Natural killer cell (primary cell): ENCODE measurements around the gene TELO2. TPM values are rescaled to one million over a fixed set of nuclear protein-coding genes. Genes with fewer than 3 reads are reported as not detected.

Experiments
- ATAC-seq, 3 donors: fragments of 150-1000 bp in 2 of 3; fragments of 200-7000 bp in 1 of 3; cut with Tn5 transposase; 1 replicate in 1 of 3; 2 replicates in 2 of 3; pipeline ENCODE4 v1.10.0; 2021; ENCODE audit warnings: mild to moderate bottlenecking in 2 of 3, moderate library complexity in 2 of 3
- DNase-seq, 2 donors: peaks; one replicate each; pipeline versions ENCODE4 v3.0.0 to v3.0.0-alpha.2; 2013 to 2021; ENCODE audit warnings: mixed read lengths in 1 of 2
- H3K27ac ChIP-seq: one replicate; pipeline ENCODE4 v1.5.1; 2013; ENCODE audit warnings: mild to moderate bottlenecking, low read length
- H3K27me3 ChIP-seq: one replicate; pipeline ENCODE4 v1.6.1; 2013; ENCODE audit warnings: low read length; ENCODE audit not compliant: control insufficient read depth, insufficient read depth
- H3K36me3 ChIP-seq: one replicate; pipeline ENCODE4 v1.6.1; 2013; ENCODE audit warnings: low read length; ENCODE audit not compliant: control insufficient read depth, insufficient read depth
- H3K4me1 ChIP-seq: one replicate; pipeline ENCODE4 v1.6.1; 2013; ENCODE audit warnings: low read length; ENCODE audit not compliant: control insufficient read depth, insufficient read depth
- H3K4me3 ChIP-seq: one replicate; pipeline ENCODE4 v1.5.1; 2013; ENCODE audit warnings: low read length
- H3K9me3 ChIP-seq: one replicate; pipeline ENCODE4 v1.6.1; 2013; ENCODE audit warnings: low read length; ENCODE audit not compliant: control insufficient read depth, insufficient read depth
- H3K27ac Mint-ChIP-seq, 2 donors: one replicate each; pipeline ENCODE4 v1.8.0; 2022; ENCODE audit warnings: mild to moderate bottlenecking in 2 of 2, mixed read lengths in 2 of 2, moderate library complexity in 1 of 2
- H3K27me3 Mint-ChIP-seq, 2 donors: one replicate each; pipeline ENCODE4 v1.8.0; 2022; ENCODE audit warnings: low read depth in 2 of 2, mixed read lengths in 2 of 2
- H3K36me3 Mint-ChIP-seq: one replicate; pipeline ENCODE4 v1.8.0; 2022; ENCODE audit warnings: mixed read lengths
- H3K4me1 Mint-ChIP-seq, 2 donors: one replicate each; pipeline ENCODE4 v1.8.0; 2022; ENCODE audit warnings: mixed read lengths in 2 of 2
- H3K4me3 Mint-ChIP-seq: one replicate; pipeline ENCODE4 v1.8.0; 2022; ENCODE audit warnings: mild to moderate bottlenecking, moderate library complexity, mixed read lengths
- H3K9me3 Mint-ChIP-seq, 2 donors: one replicate each; pipeline ENCODE4 v1.8.0; 2022; ENCODE audit warnings: mixed read lengths in 2 of 2
- CTCF ChIP-seq: fragments of 200-600 bp; IDR thresholded peaks from one replicate; pipeline ENCODE4 v1.8.0; 2022; ENCODE audit warnings: antibody characterized with exemption
- WGBS: methylation state at CpG from one replicate; pipeline ENCODE4 v1.1.7; 2013; ENCODE audit warnings: missing lambda C conversion rate; ENCODE audit not compliant: insufficient coverage; 5-methylcytosine and 5-hydroxymethylcytosine counted together
- intact Hi-C: fragments of 100-400 bp; cut with micrococcal nuclease; formaldehyde crosslinking; loops from one replicate; pipeline ENCODE4 v1.14.2; 2022
- total RNA-seq, 4 donors: library from RNA; stranded (reverse); fragments of 120-200 nt in 1 of 4; gene quantifications; one replicate each; pipeline versions ENCODE4 v1.2.3 to v1.2.4, GENCODE V29; 2013 to 2022

The TELO2 gene
- total RNA-seq, 3 donors from 2014 or later (not counting 1 experiment from before 2014, with no cell fraction given), result 45.5 to 50.0 (median 46.5) TPM

DNA sequence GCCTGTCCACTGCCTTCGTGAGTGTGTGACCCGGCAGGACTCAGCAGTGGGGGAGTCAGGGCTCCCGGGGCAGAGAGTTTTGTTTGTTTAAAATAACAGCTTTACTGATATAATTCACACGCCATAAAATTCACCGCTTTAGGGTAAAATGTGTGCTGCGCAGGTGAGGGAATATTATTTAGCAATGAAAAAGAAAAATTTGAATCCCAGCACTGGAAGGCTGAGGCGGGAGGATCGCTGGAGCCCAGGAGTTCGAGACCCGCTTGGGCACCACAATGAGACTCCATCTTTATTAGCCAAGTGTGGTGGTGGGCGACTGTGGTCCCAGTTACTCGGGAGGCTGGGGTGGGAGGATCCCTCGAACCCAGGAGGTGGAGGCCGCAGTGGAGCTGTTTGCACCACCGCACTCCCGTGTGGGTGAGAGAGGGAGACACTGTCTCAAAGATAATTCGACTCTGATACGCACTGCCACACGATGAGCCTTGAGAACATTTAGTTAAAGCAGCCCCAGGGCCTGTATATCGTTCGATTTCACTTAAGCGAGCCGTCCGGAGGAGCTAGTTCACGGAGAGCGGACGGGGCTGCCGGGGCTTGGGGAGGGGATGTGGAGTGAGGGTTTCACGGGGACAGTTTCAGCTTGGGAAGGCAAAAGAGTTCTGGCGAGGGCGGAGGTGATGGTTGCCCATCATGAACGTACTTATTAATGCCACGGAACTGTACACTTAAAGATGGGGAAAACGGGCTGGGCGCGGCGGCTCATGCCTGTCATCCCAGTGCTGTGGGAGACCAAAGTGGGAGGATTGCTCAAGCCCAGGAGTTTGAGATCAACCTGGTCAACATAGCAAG is 10.2 kb downstream of the TELO2 start:
- no peak for DNase-seq
- H3K36me3 ChIP-seq, result peaks cover 37% of the 10 kb centered on the region
- Mint-ChIP-seq H3K4me1 (no peaks in the 10 kb centered on the region), H3K27ac (no peak overlapping the region), H3K9me3 (no peaks in the 10 kb centered on the region), H3K27me3 (no peaks in the 10 kb centered on the region), H3K4me3 (no peak overlapping the region), H3K36me3 (no peaks in the 10 kb centered on the region)
- no peak overlapping the region for H3K4me3 ChIP-seq
- no peak for TF ChIP-seq CTCF
- no peaks in the 10 kb centered on the region for H3K9me3 ChIP-seq
- no peaks in the 10 kb centered on the region for H3K4me1 ChIP-seq
- H3K27me3 ChIP-seq, result no peaks in the 10 kb centered on the region
- no peak for ATAC-seq
- intact Hi-C loops, result no loop called here
- WGBS, result 95% methylated on average over 37 of the region's 37 CpGs
- no peak overlapping the region for H3K27ac ChIP-seq

- 96% methylated on average over 37 of the region's 37 CpGs for WGBS
- H3K4me1 Mint-ChIP-seq, result no peaks in the 10 kb centered on the region
- Histone ChIP-seq H3K36me3 (peaks cover 30% of the 10 kb centered on the region), H3K4me3 (no peak overlapping the region), H3K27ac (no peak overlapping the region), H3K9me3 (no peaks in the 10 kb centered on the region), H3K4me1 (no peaks in the 10 kb centered on the region), H3K27me3 (no peaks in the 10 kb centered on the region)
- H3K9me3 Mint-ChIP-seq, result no peaks in the 10 kb centered on the region
- H3K36me3 Mint-ChIP-seq, result no peaks in the 10 kb centered on the region
- H3K4me3 Mint-ChIP-seq, result no peak overlapping the region
- H3K27ac Mint-ChIP-seq, result no peak overlapping the region
- TF ChIP-seq CTCF, result no peak
- intact Hi-C loops, result no loop called here
- DNase-seq (no peak), ATAC-seq (no peak)
- H3K27me3 Mint-ChIP-seq, result no peaks in the 10 kb centered on the region
Measured at GRCh38 chr16:1505073-1505844, 12.1 kb downstream of the TELO2 start.

DNA sequence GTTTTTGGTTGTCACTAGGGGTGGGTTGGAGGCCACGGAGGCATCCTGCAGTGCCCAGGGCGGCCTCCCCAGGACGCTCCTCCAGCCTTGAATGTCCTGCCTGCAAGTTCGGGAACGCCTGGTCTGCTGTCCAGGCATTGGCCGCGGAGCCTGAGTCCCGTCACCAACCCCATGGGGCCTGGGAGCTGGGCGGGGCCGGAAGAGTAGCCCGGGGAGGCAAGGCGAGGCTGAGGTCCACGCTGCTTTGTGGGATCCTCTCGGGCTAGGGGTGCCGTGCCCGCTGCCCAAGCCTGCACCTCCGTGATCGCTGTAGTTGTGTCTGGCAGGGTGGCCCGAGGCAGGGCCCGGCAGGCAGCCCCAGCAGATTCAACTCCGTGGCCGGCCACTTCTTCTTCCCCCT is 12.8 kb downstream of the TELO2 start:
- 93% methylated on average over 22 of the region's 22 CpGs for WGBS
- H3K36me3 ChIP-seq, result peaks cover 24% of the 10 kb centered on the region
- intact Hi-C loops, result no loop called here

More for the DNA sequence above, 12.8 kb downstream of the TELO2 start:
- Mint-ChIP-seq H3K9me3 (no peaks in the 10 kb centered on the region), H3K27me3 (no peaks in the 10 kb centered on the region), H3K4me1 (no peaks in the 10 kb centered on the region), H3K4me3 (no peak overlapping the region), H3K36me3 (no peaks in the 10 kb centered on the region), H3K27ac (no peak overlapping the region)
- DNase-seq (no peak), ATAC-seq (no peak)
- Histone ChIP-seq H3K4me1 (no peaks in the 10 kb centered on the region), H3K27ac (no peak overlapping the region), H3K9me3 (no peaks in the 10 kb centered on the region), H3K4me3 (no peak overlapping the region), H3K27me3 (no peaks in the 10 kb centered on the region)
- TF ChIP-seq CTCF, result no peak
